Hepatocyte (in vitro differentiated cells): ENCODE measurements around the gene FAM216A.
"Not testable (repeated sequence)": the region's sequence is repeated elsewhere in the genome, so short reads cannot be mapped to it uniquely, and the experiment has no call there.

Experiments used
- CTCF ChIP-seq: fragments of 200-600 bp; sonication (generic); IDR thresholded peaks from 2 replicates; pipeline ENCODE4 v1.5.1; 2016; ENCODE audit warnings: antibody characterized with exemption, mild to moderate bottlenecking; ENCODE audit not compliant: poor library complexity
- EZH2 ChIP-seq: fragments of 200-600 bp; sonication (generic); IDR thresholded peaks from 2 replicates; pipeline ENCODE4 v1.6.1; 2016; ENCODE audit warnings: antibody characterized with exemption, mild to moderate bottlenecking, borderline replicate concordance

- not testable (repeated sequence) for TF ChIP-seq EZH2, CTCF
Measured at GRCh38 chr12:110465765-110466164, 2.9 kb upstream of the FAM216A start.
